ENCODE data around the gene PLCH1.

Gene PLCH1

DNA sequence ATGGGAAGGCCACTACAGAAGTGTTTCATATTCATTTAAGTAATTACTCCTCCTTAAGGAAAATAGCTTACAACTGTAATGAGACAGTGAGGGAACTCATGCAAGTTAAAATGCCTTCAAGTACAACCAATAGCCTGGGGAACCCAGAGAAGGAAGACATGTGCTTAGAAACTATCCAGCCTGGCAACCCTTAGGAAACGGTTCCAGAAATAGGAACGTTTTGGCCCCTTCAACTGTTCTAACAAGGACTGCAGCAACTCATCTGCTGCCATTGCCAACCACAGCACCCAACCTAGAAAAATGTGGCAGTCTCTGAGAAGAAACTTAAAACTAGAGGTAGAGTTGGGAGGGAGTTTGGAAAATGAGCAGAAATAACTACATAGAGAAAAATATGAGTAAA lies 303.8 kb downstream of the PLCH1 start (continued):
- no peak for TF ChIP-seq ARNTL (CRISPR knock-in tag; IDR thresholded peaks at IDR 0.05; ENCODE audit: borderline replicate concordance, low read depth)
- TF ChIP-seq, protein P1, sequence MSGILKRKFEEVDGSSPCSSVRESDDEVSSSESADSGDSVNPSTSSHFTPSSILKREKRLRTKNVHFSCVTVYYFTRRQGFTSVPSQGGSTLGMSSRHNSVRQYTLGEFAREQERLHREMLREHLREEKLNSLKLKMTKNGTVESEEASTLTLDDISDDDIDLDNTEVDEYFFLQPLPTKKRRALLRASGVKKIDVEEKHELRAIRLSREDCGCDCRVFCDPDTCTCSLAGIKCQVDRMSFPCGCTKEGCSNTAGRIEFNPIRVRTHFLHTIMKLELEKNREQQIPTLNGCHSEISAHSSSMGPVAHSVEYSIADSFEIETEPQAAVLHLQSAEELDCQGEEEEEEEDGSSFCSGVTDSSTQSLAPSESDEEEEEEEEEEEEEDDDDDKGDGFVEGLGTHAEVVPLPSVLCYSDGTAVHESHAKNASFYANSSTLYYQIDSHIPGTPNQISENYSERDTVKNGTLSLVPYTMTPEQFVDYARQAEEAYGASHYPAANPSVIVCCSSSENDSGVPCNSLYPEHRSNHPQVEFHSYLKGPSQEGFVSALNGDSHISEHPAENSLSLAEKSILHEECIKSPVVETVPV (CRISPR knock-in tag; IDR thresholded peaks at IDR 0.05): no peak
- no peak for TF ChIP-seq ISL1 (CRISPR knock-in tag; IDR thresholded peaks at IDR 0.05)

DNA sequence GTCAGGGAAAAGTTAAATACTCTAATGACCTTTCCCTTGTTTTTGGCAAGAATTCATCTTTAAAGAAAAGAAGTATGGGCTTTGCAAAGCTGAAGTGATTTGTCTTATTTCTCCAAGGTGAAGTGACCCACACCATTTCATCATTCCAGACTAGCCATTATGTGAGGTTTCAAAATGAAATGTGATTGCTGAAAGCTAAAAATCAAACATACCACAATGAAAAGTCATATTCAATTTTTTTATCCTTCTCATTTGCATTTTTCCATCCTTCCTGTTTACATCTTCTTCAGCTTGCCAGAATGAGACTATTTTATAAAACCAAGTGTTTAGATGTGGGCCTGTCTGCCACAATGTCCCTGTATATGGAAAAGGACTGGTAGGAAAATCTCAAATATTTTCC lies 309.1 kb downstream of the PLCH1 start:
- TF ChIP-seq, protein P2, sequence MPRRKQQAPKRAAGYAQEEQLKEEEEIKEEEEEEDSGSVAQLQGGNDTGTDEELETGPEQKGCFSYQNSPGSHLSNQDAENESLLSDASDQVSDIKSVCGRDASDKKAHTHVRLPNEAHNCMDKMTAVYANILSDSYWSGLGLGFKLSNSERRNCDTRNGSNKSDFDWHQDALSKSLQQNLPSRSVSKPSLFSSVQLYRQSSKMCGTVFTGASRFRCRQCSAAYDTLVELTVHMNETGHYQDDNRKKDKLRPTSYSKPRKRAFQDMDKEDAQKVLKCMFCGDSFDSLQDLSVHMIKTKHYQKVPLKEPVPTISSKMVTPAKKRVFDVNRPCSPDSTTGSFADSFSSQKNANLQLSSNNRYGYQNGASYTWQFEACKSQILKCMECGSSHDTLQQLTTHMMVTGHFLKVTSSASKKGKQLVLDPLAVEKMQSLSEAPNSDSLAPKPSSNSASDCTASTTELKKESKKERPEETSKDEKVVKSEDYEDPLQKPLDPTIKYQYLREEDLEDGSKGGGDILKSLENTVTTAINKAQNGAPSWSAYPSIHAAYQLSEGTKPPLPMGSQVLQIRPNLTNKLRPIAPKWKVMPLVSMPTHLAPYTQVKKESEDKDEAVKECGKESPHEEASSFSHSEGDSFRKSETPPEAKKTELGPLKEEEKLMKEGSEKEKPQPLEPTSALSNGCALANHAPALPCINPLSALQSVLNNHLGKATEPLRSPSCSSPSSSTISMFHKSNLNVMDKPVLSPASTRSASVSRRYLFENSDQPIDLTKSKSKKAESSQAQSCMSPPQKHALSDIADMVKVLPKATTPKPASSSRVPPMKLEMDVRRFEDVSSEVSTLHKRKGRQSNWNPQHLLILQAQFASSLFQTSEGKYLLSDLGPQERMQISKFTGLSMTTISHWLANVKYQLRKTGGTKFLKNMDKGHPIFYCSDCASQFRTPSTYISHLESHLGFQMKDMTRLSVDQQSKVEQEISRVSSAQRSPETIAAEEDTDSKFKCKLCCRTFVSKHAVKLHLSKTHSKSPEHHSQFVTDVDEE (CRISPR knock-in tag; IDR thresholded peaks at IDR 0.05): no peak
- TF ChIP-seq, protein P1 (CRISPR knock-in tag; IDR thresholded peaks at IDR 0.05): no peak
- TF ChIP-seq ISL1 (CRISPR knock-in tag; IDR thresholded peaks at IDR 0.05): no peak
- ATAC-seq: no peak

DNA sequence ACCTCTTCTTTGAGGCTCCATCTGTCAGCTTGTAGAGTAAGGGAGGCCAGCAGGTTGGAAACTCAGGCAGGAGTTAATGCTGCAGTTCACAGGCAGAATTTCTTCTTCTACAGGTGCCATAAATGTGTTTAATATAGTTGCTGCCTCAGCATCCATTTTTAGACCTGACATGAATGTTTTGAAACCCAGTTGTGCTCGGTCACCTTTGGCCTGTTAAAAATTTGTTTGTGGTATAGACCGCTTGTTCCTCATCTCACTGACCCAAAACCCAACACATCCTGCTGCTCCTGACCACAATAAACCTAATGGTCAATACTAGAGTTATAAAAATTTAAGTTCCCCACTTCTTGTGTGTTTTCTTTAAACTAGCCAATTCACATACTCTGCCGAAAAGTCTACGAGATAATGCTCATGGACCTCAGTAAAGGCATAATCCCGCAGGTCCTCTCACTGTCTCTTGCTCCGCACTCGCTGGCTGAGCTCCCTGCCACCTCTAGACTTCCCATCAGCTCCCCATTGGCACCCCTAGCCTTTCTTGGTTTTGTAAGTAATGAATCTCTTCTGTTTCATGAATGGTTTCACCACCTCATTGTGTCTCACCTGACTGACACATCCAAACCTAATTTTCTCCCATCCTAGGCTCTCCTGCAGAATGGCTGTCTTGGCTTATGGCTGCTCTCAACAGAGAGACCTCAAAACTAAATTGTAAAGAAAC lies 312.9 kb downstream of the PLCH1 start:
- ATAC-seq: no peak

DNA sequence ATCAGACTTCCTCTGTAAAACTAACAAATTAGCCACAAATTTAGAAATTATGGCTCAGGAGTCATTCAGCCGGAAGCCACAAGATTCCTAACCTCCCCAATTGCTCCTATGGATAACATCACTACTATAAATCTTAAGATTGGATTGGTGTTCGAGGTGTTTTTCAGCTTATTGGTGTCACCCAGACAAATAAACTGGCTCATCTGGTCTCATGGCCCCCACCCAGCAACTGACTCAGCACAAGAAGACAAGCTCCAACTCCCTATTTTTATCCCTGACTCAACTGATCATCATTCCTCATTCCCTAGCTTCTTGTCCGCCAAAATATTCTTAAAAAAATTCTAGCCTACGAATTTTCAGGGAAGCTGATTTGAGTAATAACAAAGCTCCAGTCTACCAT lies 316.3 kb downstream of the PLCH1 start:
- no peak for ATAC-seq
- no peak for TF ChIP-seq ARNTL (CRISPR knock-in tag; IDR thresholded peaks at IDR 0.05; ENCODE audit: borderline replicate concordance, low read depth)
- no peak for TF ChIP-seq TCF4 (CRISPR knock-in tag; IDR thresholded peaks at IDR 0.05; ENCODE audit: borderline replicate concordance)
- no peak for TF ChIP-seq ESRRG (CRISPR knock-in tag; IDR thresholded peaks at IDR 0.05)
- TF ChIP-seq, protein P1 (CRISPR knock-in tag; IDR thresholded peaks at IDR 0.05): no peak
- TF ChIP-seq, protein P3, sequence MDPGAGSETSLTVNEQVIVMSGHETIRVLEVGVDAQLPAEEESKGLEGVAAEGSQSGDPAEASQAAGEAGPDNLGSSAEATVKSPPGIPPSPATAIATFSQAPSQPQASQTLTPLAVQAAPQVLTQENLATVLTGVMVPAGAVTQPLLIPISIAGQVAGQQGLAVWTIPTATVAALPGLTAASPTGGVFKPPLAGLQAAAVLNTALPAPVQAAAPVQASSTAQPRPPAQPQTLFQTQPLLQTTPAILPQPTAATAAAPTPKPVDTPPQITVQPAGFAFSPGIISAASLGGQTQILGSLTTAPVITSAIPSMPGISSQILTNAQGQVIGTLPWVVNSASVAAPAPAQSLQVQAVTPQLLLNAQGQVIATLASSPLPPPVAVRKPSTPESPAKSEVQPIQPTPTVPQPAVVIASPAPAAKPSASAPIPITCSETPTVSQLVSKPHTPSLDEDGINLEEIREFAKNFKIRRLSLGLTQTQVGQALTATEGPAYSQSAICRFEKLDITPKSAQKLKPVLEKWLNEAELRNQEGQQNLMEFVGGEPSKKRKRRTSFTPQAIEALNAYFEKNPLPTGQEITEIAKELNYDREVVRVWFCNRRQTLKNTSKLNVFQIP (CRISPR knock-in tag; IDR thresholded peaks at IDR 0.05; ENCODE audit: borderline replicate concordance, low read depth): no peak
- TF ChIP-seq, protein P2 (CRISPR knock-in tag; IDR thresholded peaks at IDR 0.05): no peak

More for the DNA sequence above, 312.9 kb downstream of the PLCH1 start:
- TF ChIP-seq TCF4 (CRISPR knock-in tag; IDR thresholded peaks at IDR 0.05; ENCODE audit: borderline replicate concordance) (no peak), ZNF565 (CRISPR knock-in tag; conservative IDR thresholded peaks at IDR 0.05; ENCODE audit: low read depth) (no peak)
- TF ChIP-seq, protein P3 (CRISPR knock-in tag; IDR thresholded peaks at IDR 0.05; ENCODE audit: borderline replicate concordance, low read depth): no peak
